Measurements from ENCODE around the gene STRA8. TPM values are rescaled to one million over a fixed set of nuclear protein-coding genes. Genes with fewer than 3 reads are reported as not detected.

The STRA8 gene
- total RNA-seq, 2 donors from 2014 or later = not detected

DNA sequence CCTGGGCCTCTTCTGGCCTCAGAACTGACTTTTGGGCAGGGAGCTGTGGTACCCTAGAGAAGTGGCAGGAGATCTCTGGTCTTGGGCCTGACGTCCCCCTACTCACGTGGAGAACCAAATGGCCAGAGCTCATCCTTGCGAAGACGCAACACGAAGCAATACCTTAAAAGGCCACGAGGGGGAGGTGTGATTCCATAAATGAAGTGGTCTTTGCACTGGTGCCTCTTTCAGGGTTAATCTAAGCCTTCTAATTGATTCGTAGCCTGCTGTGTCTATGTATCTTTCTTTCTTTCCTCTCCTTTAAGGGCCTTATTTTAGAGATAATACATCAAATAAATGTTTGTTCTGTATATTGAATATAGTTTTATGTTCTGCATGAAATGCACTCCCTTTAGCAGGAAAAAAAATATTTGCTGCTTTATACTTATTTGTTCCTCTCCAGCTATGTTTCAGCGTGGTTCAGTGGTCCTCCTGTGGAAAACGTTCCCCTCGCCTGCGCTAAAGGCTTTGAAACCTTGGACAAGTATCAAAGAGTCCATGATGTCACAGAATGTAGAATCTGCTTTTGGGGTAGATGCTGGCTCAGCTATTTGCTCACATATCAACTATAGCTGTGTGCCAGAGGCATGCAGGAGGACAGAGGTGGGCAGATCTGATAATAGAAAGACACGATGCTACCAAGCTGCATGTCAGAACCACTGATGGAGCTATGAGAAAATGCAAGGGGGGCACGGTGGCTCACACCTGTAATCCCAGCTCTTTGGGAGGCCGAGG, 41.0 kb downstream of the STRA8 start:
- TF ChIP-seq, protein P1, sequence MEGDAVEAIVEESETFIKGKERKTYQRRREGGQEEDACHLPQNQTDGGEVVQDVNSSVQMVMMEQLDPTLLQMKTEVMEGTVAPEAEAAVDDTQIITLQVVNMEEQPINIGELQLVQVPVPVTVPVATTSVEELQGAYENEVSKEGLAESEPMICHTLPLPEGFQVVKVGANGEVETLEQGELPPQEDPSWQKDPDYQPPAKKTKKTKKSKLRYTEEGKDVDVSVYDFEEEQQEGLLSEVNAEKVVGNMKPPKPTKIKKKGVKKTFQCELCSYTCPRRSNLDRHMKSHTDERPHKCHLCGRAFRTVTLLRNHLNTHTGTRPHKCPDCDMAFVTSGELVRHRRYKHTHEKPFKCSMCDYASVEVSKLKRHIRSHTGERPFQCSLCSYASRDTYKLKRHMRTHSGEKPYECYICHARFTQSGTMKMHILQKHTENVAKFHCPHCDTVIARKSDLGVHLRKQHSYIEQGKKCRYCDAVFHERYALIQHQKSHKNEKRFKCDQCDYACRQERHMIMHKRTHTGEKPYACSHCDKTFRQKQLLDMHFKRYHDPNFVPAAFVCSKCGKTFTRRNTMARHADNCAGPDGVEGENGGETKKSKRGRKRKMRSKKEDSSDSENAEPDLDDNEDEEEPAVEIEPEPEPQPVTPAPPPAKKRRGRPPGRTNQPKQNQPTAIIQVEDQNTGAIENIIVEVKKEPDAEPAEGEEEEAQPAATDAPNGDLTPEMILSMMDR (IDR thresholded peaks at IDR 0.05) = peak; percentile 76 to 88
- H3K36me3 ChIP-seq = no peaks in the 10 kb centered on the region
- no peaks in the 10 kb centered on the region for H3K4me1 ChIP-seq
- H3K4me3 ChIP-seq = no peak overlapping the region
- peak; percentile 75 for DNase-seq (ENCODE audit: low spot score)
- no peaks in the 10 kb centered on the region for H3K9me3 ChIP-seq
- H3K27me3 ChIP-seq = no peaks in the 10 kb centered on the region
- no peak overlapping the region for H3K27ac ChIP-seq

DNA sequence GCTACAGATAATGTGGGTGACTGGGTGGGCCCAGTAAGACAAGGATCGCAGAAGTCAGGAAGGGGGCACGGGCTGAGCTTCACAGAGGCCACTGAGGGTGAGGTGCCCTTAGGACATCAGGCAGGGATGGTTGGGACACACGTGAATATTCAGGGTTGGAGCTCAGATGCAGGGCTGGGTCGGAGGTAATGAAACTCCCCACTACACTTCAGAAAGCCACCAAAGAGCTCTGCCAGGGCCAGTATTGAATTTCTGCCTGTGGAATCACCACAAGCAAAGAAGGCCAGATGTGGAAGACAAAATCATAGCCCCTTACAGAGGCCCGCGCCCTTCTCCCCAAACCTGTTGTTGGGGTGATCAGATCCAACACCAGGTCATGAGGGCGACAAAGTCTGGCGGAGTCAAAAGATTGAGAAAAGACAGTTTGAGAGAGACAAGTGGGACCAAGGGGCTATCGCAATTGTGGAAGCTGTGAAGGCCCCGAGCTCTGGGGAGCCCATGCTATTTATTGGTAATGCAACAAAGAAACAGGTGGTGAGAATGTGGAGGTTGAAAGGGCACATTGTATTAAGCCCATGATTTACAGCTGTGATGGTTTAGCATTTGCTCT, 42.4 kb downstream of the STRA8 start:
- TF ChIP-seq, protein P1 (IDR thresholded peaks at IDR 0.05) = no peak
- Histone ChIP-seq H3K4me3 (no peak overlapping the region), H3K27me3 (no peaks in the 10 kb centered on the region), H3K4me1 (no peaks in the 10 kb centered on the region), H3K9me3 (no peaks in the 10 kb centered on the region), H3K27ac (no peak overlapping the region), H3K36me3 (no peaks in the 10 kb centered on the region)
- no peak for DNase-seq (ENCODE audit: low spot score)

DNA sequence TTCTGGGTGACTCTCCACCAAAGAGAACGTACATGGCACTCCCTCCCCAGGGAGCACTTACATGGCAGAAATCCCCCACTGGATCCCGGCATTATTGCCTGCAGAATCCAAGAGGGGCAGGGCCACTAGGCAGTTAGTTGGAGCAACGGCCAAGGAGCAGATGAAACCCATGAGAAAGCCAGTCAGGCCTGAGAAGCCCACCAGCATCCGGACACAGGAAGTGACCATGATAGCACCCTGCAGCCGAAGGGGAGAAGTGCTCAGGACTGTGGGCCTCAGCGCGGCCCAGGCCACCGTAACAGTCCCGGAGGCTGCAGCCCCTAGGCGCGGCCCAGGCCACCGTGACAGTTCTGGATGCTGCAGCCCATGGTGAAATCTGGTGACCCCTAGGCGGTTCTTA, 43.5 kb downstream of the STRA8 start:
- Histone ChIP-seq H3K36me3 (no peaks in the 10 kb centered on the region), H3K4me1 (no peaks in the 10 kb centered on the region), H3K27me3 (no peaks in the 10 kb centered on the region), H3K4me3 (no peak overlapping the region), H3K27ac (no peak overlapping the region), H3K9me3 (no peaks in the 10 kb centered on the region)
- TF ChIP-seq, protein P1 (IDR thresholded peaks at IDR 0.05) = no peak
- no peak for DNase-seq (ENCODE audit: low spot score)

DNA sequence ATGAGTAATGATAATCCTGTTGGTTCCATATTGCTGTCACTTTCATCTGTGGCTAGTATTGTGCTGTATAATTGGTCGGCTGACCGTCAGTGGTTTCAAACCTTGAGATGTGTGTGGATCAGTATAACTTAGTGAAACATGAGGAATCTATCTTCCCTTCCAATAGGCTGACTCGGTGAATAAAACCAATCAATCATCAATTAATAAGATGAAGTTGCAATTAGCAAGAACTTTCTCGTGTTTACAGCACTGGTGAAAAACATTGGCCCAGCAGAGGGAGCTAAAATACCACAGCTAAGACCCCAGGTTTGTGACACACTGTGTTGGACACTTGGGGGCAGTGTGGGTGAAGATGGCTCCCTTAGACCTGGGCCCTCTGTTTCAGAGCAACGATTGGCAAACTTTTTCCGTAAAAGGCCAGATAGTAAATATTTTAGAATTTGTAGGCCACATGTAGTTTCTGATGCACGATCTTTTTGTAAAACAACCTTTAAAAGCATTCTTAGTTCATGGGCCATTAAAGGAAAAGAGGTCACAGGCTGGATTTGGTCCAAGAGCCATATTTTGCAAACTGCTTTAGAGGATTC, 47.8 kb downstream of the STRA8 start:
- H3K4me3 ChIP-seq = no peak overlapping the region

DNA sequence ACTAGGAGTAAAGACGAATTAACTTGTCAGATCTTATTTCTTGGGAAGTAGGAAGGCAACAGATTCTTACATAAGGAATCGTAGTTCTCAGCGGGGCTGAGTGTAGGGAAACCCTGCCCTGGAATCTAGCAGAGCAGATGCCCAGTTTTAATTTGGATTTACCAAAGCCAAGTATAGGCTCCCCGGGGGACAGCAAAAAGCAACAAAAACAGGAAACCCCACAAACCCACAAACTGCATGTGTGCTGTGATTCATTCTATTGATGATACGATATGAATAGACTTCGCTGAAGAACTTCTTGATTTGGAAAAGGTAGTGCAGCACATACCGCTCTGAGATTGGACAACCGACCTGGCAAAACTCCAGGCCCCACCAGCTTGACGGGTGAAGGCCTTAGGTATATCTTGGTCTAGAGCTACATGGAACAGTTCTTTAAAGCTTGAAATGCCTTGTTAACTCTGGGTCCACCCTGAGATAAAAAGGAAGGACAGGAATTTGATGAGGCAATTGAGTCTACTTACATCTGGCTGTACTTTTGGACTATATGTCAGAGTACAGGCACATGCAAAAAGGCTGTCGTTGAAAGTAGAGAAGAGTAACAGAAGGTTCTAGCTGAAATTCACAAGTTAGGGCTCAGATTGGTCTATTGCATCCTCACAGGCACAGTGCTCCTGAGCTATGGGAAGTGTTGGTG, 49.1 kb downstream of the STRA8 start:
- Histone ChIP-seq H3K4me1 (no peaks in the 10 kb centered on the region), H3K9me3 (no peaks in the 10 kb centered on the region), H3K27me3 (no peaks in the 10 kb centered on the region), H3K36me3 (no peaks in the 10 kb centered on the region), H3K4me3 (no peak overlapping the region), H3K27ac (no peak overlapping the region)
- no peak for DNase-seq (ENCODE audit: low spot score)
- TF ChIP-seq, protein P1 (IDR thresholded peaks at IDR 0.05) = no peak

More for the DNA sequence above, 47.8 kb downstream of the STRA8 start:
- TF ChIP-seq, protein P1 (IDR thresholded peaks at IDR 0.05) = peak; percentile 85 to 96
- H3K27me3 ChIP-seq = no peaks in the 10 kb centered on the region
- no peaks in the 10 kb centered on the region for H3K9me3 ChIP-seq
- H3K27ac ChIP-seq = no peak overlapping the region
- DNase-seq (ENCODE audit: low spot score) = peak; percentile 84
- no peaks in the 10 kb centered on the region for H3K36me3 ChIP-seq
- H3K4me1 ChIP-seq = no peaks in the 10 kb centered on the region
